Spinal cord (tissue), 10 donors: Measurements from ENCODE around the gene GPR32. TPM values are rescaled to one million over a fixed set of nuclear protein-coding genes. Genes with fewer than 3 reads are reported as not detected.
"Not testable (repeated sequence)": the region's sequence is repeated elsewhere in the genome, so short reads cannot be mapped to it uniquely, and the experiment has no call there.

Source experiments
- DNase-seq, 6 donors: peaks; one replicate each; pipeline versions ENCODE4 v3.0.0 to v3.0.0-alpha.2; 2013 to 2015; ENCODE audit warnings: low spot score in 6 of 6, low read depth in 4 of 6
- H3K27ac ChIP-seq: one replicate; pipeline ENCODE4 v1.5.1; 2013; ENCODE audit warnings: low read depth, low read length, control low read depth
- H3K27me3 ChIP-seq: one replicate; pipeline ENCODE4 v1.6.1; 2013; ENCODE audit warnings: low read length; ENCODE audit not compliant: control insufficient read depth, insufficient read depth
- H3K36me3 ChIP-seq: one replicate; pipeline ENCODE4 v1.6.1; 2013; ENCODE audit warnings: low read length; ENCODE audit not compliant: control insufficient read depth, insufficient read depth
- H3K4me1 ChIP-seq: one replicate; pipeline ENCODE4 v1.6.1; 2013; ENCODE audit warnings: low read length; ENCODE audit not compliant: control insufficient read depth, insufficient read depth
- H3K4me3 ChIP-seq: one replicate; pipeline ENCODE4 v1.5.1; 2013; ENCODE audit warnings: low read depth, low read length, control low read depth
- H3K9me3 ChIP-seq: one replicate; pipeline ENCODE4 v1.6.1; 2013; ENCODE audit warnings: low read length; ENCODE audit not compliant: control insufficient read depth, insufficient read depth
- WGBS: methylation state at CpG from one replicate; pipeline ENCODE4 v1.1.5; 2013; ENCODE audit warnings: missing lambda C conversion rate; ENCODE audit not compliant: insufficient coverage; 5-methylcytosine and 5-hydroxymethylcytosine counted together
- long read RNA-seq, 4 donors: transcript quantifications; one replicate each; lab custom pipeline, GENCODE V29; 2026
- polyA plus RNA-seq, 2 donors: library from polyadenylated mRNA; unstranded; fragments of 120-200 nt; gene quantifications; one replicate each; pipeline ENCODE4 v1.2.1, GENCODE V29; 2013; ENCODE audit not compliant: insufficient read length in 2 of 2
- total RNA-seq, 2 donors: library from RNA; depleted of rRNA in 1 of 2; stranded (reverse); fragments of 120-200 nt in 1 of 2; fragments of >200 nt in 1 of 2; gene quantifications; one replicate each; pipeline versions ENCODE4 v1.2.3 to v1.2.4, GENCODE V29; 2013 to 2014
- donor health status: healthy.

Gene GPR32, protein sequence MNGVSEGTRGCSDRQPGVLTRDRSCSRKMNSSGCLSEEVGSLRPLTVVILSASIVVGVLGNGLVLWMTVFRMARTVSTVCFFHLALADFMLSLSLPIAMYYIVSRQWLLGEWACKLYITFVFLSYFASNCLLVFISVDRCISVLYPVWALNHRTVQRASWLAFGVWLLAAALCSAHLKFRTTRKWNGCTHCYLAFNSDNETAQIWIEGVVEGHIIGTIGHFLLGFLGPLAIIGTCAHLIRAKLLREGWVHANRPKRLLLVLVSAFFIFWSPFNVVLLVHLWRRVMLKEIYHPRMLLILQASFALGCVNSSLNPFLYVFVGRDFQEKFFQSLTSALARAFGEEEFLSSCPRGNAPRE
- not detected for total RNA-seq
- polyA plus RNA-seq: under 1 TPM in 1 of 2 donors, not detected in 1; 0.12 TPM
- long read RNA-seq, donor 1: 0 reads
- long read RNA-seq, donor 2: 0 reads
- long read RNA-seq, donor 3: 0 reads
- long read RNA-seq, donor 4: 0 reads

DNA sequence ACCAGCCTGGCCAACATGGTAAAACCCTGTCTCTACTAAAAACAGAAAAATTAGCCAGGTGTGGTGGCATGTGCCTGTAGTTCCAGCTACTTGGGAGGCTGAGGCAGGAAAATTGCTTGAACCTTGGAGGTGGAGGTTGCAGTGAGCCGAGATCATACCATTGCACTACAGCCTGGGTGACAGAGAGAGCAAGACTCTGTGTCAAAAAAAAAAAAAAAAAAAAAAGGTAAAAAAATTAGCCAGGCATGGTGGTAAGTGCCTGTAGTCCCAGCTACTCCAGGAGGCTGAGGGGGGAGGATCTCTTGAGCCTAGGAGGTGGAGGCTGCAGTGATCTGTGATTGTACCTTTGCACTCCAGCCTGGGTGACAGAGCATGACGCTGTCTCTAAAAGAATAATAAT, at the start of gene GPR32:
GPR32 (plus strand) TSS at position 301 of the 400 bp plus-strand sequence. CDS start 137 bp downstream, outside the sequence.
- not testable (repeated sequence) for H3K4me1 ChIP-seq, H3K36me3 ChIP-seq, H3K27ac ChIP-seq, H3K4me3 ChIP-seq, H3K27me3 ChIP-seq, DNase-seq, H3K9me3 ChIP-seq
- WGBS: 100% methylated on average over 1 of the region's 2 CpGs

DNA sequence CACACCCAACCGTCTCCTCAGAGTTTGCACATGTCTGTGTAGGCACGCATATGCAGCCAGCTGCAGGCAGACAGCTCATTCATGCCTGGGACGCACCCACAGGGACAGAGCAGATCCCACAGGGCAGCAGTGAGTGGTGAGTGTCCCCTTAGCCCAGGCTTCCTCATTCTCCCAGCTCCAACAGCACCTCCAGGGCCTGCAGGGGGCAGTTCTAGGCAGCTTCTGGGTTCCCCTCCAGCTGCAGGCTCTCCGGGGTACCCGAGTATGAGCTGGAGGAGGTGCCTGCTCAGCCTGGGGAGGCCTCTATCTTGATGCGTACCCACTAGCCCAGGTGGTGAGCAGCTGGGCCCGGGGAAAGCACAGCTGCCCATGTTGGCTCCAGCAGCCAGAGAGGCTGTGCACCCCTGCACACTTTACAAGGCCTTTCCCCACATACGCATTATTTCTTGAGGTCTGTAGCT, 49.3 kb upstream of the GPR32 start:
- H3K4me3 ChIP-seq: no peak overlapping the region
- DNase-seq: peak in 2 of 6 donors; percentile 25 to 55
- no peaks in the 10 kb centered on the region for H3K9me3 ChIP-seq
- H3K27ac ChIP-seq: no peak overlapping the region
- H3K4me1 ChIP-seq: peaks cover 58% of the 10 kb centered on the region
- 43% methylated on average over 8 of the region's 8 CpGs for WGBS
- H3K36me3 ChIP-seq: peaks cover 15% of the 10 kb centered on the region
- no peaks in the 10 kb centered on the region for H3K27me3 ChIP-seq

DNA sequence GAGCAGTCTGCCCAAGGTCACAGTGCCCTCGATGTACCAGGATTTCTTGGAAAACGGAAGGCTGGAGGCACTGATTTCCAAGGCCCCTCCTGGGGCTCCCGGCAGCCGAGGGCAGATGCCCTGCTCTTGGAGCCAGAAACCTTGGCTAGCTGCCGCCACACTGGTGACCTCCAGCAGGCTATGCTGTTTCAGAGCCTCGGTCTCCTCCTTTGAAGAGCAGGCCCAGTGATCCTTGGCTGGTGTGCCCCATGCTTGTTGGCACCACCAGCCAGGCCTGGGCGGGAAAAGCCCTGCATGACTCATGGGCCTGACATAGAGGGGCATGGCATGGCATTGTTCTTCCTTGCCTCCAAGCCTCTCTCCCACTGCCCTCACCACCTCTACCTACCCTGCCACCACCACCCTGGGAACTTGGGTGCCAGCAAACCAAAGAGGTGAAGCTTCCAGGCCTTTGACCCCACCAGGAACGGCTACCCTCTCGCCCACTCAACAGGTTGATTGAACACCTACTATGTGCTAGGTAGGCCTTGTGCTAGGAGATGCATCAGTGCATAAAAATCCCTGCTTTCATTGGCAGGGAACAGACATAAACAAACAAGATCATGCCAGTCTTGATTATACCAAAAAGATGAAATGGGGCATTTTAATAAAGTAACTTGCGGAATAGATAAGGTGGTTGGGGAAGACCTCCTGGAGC, 48.7 kb upstream of the GPR32 start:
- 64% methylated on average over 10 of the region's 10 CpGs for WGBS
- no peak overlapping the region for H3K4me3 ChIP-seq
- H3K27ac ChIP-seq: no peak overlapping the region
- no peaks in the 10 kb centered on the region for H3K9me3 ChIP-seq
- no peak for DNase-seq
- H3K27me3 ChIP-seq: no peaks in the 10 kb centered on the region
- H3K36me3 ChIP-seq: peaks cover 8% of the 10 kb centered on the region
- H3K4me1 ChIP-seq: peaks cover 64% of the 10 kb centered on the region

DNA sequence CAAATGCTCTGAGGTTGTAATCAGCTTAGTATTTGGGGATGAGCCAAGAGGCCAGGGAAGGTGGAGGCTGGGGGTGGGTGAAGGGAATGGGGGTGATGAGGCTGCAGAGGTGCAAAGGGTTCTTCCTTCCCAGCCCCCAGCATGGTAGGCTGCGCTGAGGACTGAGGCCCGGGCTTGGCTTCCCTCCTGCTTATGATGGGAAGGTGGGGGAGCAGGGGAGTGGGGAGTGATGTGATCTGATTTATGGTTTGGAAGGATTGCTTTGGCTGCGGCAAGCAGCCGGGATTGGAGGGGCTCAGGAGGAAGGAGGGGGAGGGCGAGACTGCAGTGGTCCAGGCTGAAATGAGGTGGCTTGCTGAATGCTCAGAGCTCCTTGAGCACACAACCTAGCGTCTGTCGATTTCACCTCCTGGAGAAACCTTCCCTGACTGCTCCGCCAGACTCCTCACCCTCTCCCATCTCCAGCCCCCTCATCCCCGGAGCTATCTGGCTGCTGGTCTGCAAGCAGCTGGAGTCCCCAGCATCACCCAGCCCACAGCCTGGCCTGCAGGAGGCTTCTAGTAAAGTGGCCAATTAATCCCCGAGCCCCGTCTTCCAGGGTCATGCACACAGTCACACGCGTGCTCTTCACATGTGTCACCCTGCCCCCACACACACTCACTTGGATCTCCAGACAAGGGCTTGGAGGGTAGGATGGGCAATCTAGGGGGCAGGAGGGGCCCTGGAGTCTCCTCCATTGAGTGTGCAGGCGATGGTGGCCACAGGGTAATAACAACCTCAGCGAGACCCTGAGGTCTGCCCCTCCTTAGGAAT, 47.9 kb upstream of the GPR32 start:
- H3K27ac ChIP-seq: peak overlapping the region; percentile 75
- peaks cover under 1% of the 10 kb centered on the region for H3K36me3 ChIP-seq
- H3K4me1 ChIP-seq: peaks cover 59% of the 10 kb centered on the region
- 24% methylated on average over 9 of the region's 15 CpGs for WGBS
- no peaks in the 10 kb centered on the region for H3K9me3 ChIP-seq
- DNase-seq: peak in 3 of 6 donors; percentile 21 to 90 (median 36)
- H3K27me3 ChIP-seq: no peaks in the 10 kb centered on the region
- peak overlapping the region; percentile 71 for H3K4me3 ChIP-seq

DNA sequence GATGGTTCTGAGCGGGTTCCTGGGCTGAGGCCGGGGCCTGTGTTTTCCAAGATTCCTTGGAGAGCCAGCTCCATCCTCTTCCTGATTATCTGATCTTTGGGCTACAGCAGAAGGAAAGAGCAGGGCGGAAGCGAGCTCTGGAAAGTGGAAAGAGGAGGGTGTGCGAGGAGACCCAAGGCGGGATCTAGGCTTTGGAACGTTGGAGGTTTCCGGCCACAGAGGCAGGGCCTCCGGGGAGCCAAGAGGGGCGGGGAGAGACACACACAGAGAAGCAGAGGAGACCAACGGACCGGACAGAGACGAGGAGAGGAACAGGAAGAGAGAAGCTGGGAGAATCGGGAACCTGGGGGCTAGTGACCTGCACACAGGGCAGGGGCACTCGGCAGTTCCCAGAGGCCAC, 47.2 kb upstream of the GPR32 start, which contains the start of gene CLEC11A:
CLEC11A (plus strand) TSS at position 296 of the 400 bp plus-strand sequence. CDS start 162 bp downstream, outside the sequence.
- peaks cover 59% of the 10 kb centered on the region for H3K4me1 ChIP-seq
- no peaks in the 10 kb centered on the region for H3K9me3 ChIP-seq
- H3K27ac ChIP-seq: peak within 1 kb of the TSS; percentile 75
- no peaks in the 10 kb centered on the region for H3K27me3 ChIP-seq
- H3K4me3 ChIP-seq: peak within 1 kb of the TSS; percentile 71
- WGBS: 42% methylated on average over 10 of the region's 15 CpGs
- no peaks in the 10 kb centered on the region for H3K36me3 ChIP-seq
- DNase-seq: peak in 1 of 6 donors; percentile 53

DNA sequence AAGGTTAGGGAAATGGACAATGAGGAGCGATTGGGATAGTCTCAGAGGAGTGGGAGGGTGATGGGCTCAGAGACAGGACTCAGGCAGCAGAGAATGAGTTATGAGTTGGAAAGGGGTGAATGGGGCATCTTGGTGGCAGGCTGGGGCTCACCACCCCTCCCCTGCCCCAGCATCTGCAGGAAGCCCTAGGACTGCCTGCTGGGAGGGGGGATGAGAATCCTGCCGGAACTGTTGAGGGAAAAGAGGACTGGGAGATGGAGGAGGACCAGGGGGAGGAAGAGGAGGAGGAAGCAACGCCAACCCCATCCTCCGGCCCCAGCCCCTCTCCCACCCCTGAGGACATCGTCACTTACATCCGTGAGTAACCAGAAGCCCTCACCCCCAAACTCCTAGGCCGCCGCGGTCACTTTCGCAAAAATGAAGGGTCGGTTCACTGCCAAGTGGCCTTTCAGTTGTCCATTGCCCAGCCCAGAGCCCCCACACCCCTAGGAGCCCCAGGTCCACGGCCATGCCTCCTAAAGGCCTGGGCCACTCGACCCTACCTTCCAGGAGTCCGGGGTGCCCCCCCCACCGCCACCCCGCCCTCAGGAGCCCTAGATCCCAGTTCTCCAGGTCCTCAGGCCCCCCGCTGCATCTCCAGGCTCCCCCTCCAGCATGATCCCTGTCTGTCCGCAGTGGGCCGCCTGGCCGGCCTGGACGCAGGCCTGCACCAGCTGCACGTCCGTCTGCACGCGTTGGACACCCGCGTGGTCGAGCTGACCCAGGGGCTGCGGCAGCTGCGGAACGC, 46.3 kb upstream of the GPR32 start:
- Histone ChIP-seq H3K27me3 (no peaks in the 10 kb centered on the region), H3K27ac (peak overlapping the region; percentile 69), H3K4me3 (peak overlapping the region; percentile 71), H3K9me3 (no peaks in the 10 kb centered on the region), H3K36me3 (no peaks in the 10 kb centered on the region), H3K4me1 (peaks cover 57% of the 10 kb centered on the region)
- no peak for DNase-seq
- WGBS: 7% methylated on average over 27 of the region's 31 CpGs

DNA sequence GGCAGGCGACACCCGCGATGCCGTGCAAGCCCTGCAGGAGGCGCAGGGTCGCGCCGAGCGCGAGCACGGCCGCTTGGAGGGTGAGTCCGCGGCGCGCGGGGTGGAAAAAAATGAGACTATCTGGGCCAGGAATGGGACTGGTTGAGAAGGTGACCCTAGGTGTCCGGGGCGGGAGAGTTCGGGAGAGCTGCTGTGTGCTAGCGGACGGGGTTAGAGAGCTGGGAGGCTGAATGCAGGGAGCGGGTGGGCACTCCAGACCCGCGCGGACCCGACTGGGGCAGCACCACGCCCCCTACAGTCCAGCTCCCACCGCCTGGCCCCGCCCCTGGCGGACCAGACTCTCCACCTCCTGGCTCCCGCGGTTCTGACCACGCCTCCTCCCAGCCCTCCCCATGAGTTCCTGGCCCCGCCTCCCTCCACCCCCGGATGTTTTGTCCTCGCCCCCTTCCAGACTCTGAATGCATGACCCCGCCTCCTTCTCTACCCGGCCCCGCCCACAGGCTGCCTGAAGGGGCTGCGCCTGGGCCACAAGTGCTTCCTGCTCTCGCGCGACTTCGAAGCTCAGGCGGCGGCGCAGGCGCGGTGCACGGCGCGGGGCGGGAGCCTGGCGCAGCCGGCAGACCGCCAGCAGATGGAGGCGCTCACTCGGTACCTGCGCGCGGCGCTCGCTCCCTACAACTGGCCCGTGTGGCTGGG, 45.6 kb upstream of the GPR32 start:
- peak overlapping the region; percentile 73 for H3K27ac ChIP-seq
- H3K4me3 ChIP-seq: peak overlapping the region; percentile 71
- no peaks in the 10 kb centered on the region for H3K36me3 ChIP-seq
- DNase-seq: peak; percentile 94 to 100 (median 100)
- no peaks in the 10 kb centered on the region for H3K9me3 ChIP-seq
- no peaks in the 10 kb centered on the region for H3K27me3 ChIP-seq
- whole genome bisulfite sequencing: 0% methylated on average over 65 of the region's 65 CpGs
- peaks cover 55% of the 10 kb centered on the region for H3K4me1 ChIP-seq

DNA sequence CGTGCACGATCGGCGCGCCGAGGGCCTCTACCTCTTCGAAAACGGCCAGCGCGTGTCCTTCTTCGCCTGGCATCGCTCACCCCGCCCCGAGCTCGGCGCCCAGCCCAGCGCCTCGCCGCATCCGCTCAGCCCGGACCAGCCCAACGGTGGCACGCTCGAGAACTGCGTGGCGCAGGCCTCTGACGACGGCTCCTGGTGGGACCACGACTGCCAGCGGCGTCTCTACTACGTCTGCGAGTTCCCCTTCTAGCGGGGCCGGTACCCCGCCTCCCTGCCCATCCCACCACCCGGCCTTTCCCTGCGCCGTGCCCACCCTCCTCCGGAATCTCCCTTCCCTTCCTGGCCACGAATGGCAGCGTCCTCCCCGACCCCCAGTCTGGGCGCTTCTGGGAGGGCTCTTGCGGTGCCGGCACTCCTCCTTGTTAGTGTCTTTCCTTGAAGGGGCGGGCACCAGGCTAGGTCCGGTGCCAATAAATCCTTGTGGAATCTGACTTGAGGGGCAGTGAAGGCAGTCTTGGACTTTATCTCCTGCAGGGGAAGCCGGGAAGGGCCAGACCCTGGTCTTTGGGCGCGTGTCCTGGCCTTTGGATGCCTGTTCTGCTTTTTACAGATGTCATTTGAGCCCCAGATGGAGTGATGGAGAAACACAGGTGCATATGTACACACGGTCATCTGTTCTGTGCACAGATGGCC, 44.9 kb upstream of the GPR32 start:
- peaks cover 50% of the 10 kb centered on the region for H3K4me1 ChIP-seq
- no peaks in the 10 kb centered on the region for H3K9me3 ChIP-seq
- H3K27me3 ChIP-seq: no peaks in the 10 kb centered on the region
- H3K27ac ChIP-seq: peak overlapping the region; percentile 64
- no peak for DNase-seq
- H3K4me3 ChIP-seq: peak overlapping the region; percentile 66
- 2% methylated on average over 52 of the region's 52 CpGs for WGBS
- no peaks in the 10 kb centered on the region for H3K36me3 ChIP-seq
